Mononuclear cell (primary cell): ENCODE results near the gene LY6G6D. TPM values are rescaled to one million over a fixed set of nuclear protein-coding genes. Genes with fewer than 3 reads are reported as not detected.

Source experiments
- total RNA-seq: library from RNA; depleted of rRNA; stranded (reverse); fragments of >200 nt; gene quantifications from one replicate; pipeline ENCODE4 v1.2.3, GENCODE V29; 2012

Gene LY6G6D
- total RNA-seq, 1 donor = 1.0 TPM

Other genes with a start within 250 kb of the LY6G6D start
- 29.2 TPM for gene MICB, start 217.2 kb upstream of the LY6G6D start, total RNA-seq
- gene MCCD1, start 186.4 kb upstream of the LY6G6D start, total RNA-seq = not detected
- 183 TPM for gene DDX39B, start 173.3 kb upstream of the LY6G6D start, total RNA-seq
- gene ATP6V1G2, start 168.7 kb upstream of the LY6G6D start, total RNA-seq = 0.73 TPM
- 9.8 TPM for gene NFKBIL1, start 167.7 kb upstream of the LY6G6D start, total RNA-seq
- 2.5 TPM for gene LTA, start 143.1 kb upstream of the LY6G6D start, total RNA-seq
- gene TNF, start 139.8 kb upstream of the LY6G6D start, total RNA-seq = 230 TPM
- 191 TPM for gene LTB, start 132.9 kb upstream of the LY6G6D start, total RNA-seq
- 200 TPM for gene LST1, start 129.1 kb upstream of the LY6G6D start, total RNA-seq
- 9.2 TPM for gene NCR3, start 122.3 kb upstream of the LY6G6D start, total RNA-seq
- 245 TPM for gene AIF1, start 100.1 kb upstream of the LY6G6D start, total RNA-seq
- gene PRRC2A, start 94.6 kb upstream of the LY6G6D start, total RNA-seq = 67.0 TPM
- gene BAG6, start 62.7 kb upstream of the LY6G6D start, total RNA-seq = 81.3 TPM
- 3.0 TPM for gene APOM, start 59.5 kb upstream of the LY6G6D start, total RNA-seq
- gene C6orf47, start 54.6 kb upstream of the LY6G6D start, total RNA-seq = 14.6 TPM
- 11.9 TPM for gene GPANK1, start 50.4 kb upstream of the LY6G6D start, total RNA-seq
- 124 TPM for gene CSNK2B, start 49.3 kb upstream of the LY6G6D start, total RNA-seq
- gene LY6G5B, start 45.4 kb upstream of the LY6G6D start, total RNA-seq = 9.8 TPM
- gene LY6G5C, start 34.3 kb upstream of the LY6G6D start, total RNA-seq = 1.2 TPM
- 36.9 TPM for gene ABHD16A, start 12.0 kb upstream of the LY6G6D start, total RNA-seq
- 7.7 TPM for gene LY6G6F, start 8.5 kb upstream of the LY6G6D start, total RNA-seq
- not detected for gene LY6G6C, start 6.4 kb downstream of the LY6G6D start, total RNA-seq
- 11.5 TPM for gene MPIG6B, start 8.0 kb downstream of the LY6G6D start, total RNA-seq
- gene DDAH2, start 14.0 kb downstream of the LY6G6D start, total RNA-seq = 9.8 TPM
- gene CLIC1, start 21.2 kb downstream of the LY6G6D start, total RNA-seq = 421 TPM
- 6.1 TPM for gene MSH5, start 24.7 kb downstream of the LY6G6D start, total RNA-seq
- 0.63 TPM for gene SAPCD1, start 47.3 kb downstream of the LY6G6D start, total RNA-seq
- 0.31 TPM for gene VWA7, start 62.0 kb downstream of the LY6G6D start, total RNA-seq
- gene VARS1, start 80.4 kb downstream of the LY6G6D start, total RNA-seq = 12.3 TPM
- 15.4 TPM for gene LSM2, start 91.6 kb downstream of the LY6G6D start, total RNA-seq
- gene HSPA1L, start 99.9 kb downstream of the LY6G6D start, total RNA-seq = 2.7 TPM
- 16.6 TPM for gene HSPA1A, start 100.2 kb downstream of the LY6G6D start, total RNA-seq
- 13.3 TPM for gene HSPA1B, start 112.4 kb downstream of the LY6G6D start, total RNA-seq
- gene NEU1, start 147.5 kb downstream of the LY6G6D start, total RNA-seq = 19.4 TPM
- 0.10 TPM for gene SLC44A4, start 163.6 kb downstream of the LY6G6D start, total RNA-seq
- gene EHMT2, start 182.3 kb downstream of the LY6G6D start, total RNA-seq = 14.4 TPM
- 0.21 TPM for gene ZBTB12, start 186.7 kb downstream of the LY6G6D start, total RNA-seq
- gene C2, start 212.4 kb downstream of the LY6G6D start, total RNA-seq = 2.5 TPM
- gene CFB, start 230.7 kb downstream of the LY6G6D start, total RNA-seq = 3.1 TPM
- gene NELFE, start 243.6 kb downstream of the LY6G6D start, total RNA-seq = 47.8 TPM
- 44.8 TPM for gene SKIC2, start 243.8 kb downstream of the LY6G6D start, total RNA-seq